Mesothelial cell of epicardium (in vitro differentiated cells): ENCODE results near the gene ARHGEF7. TPM values are rescaled to one million over a fixed set of nuclear protein-coding genes. Genes with fewer than 3 reads are reported as not detected.
A peak's percentile ranks its signal among the peaks of the same experiment; 100 is the strongest.

Experiments used
- DNase-seq, 2 experiments: peaks; one replicate each; pipeline ENCODE4 v3.0.0; 2021; ENCODE audit warnings: low spot score in 2 of 2; ENCODE audit not compliant: unreplicated experiment in 2 of 2
- H3K27ac Mint-ChIP-seq: 2 replicates; pipeline ENCODE4 v1.8.0; 2021; ENCODE audit warnings: mixed read lengths
- H3K27me3 Mint-ChIP-seq: 2 replicates; pipeline ENCODE4 v1.8.0; 2021; ENCODE audit warnings: low read depth, mixed read lengths
- H3K36me3 Mint-ChIP-seq: 2 replicates; pipeline ENCODE4 v1.8.0; 2021; ENCODE audit warnings: mixed read lengths
- H3K4me1 Mint-ChIP-seq: 2 replicates; pipeline ENCODE4 v1.8.0; 2021; ENCODE audit warnings: mixed read lengths
- H3K4me3 Mint-ChIP-seq: 2 replicates; pipeline ENCODE4 v1.8.0; 2021; ENCODE audit warnings: mild to moderate bottlenecking, moderate library complexity, mixed read lengths
- H3K9me3 Mint-ChIP-seq: 2 replicates; pipeline ENCODE4 v1.8.0; 2021; ENCODE audit warnings: mixed read lengths
- total RNA-seq: library from RNA; stranded (reverse); gene quantifications from 3 replicates; pipeline ENCODE4 v1.2.1, GENCODE V29; 2021
- TF ChIP-seq, protein P1 (sequence below): fragments of 200-600 bp; sonication (generic); IDR thresholded peaks from one replicate; pipeline ENCODE4 v1.5.0; 2021; ENCODE audit warnings: antibody characterized with exemption; ENCODE audit not compliant: unreplicated experiment

Gene ARHGEF7
- total RNA-seq, 1 donor from 2014 or later = 95.9 TPM

DNA sequence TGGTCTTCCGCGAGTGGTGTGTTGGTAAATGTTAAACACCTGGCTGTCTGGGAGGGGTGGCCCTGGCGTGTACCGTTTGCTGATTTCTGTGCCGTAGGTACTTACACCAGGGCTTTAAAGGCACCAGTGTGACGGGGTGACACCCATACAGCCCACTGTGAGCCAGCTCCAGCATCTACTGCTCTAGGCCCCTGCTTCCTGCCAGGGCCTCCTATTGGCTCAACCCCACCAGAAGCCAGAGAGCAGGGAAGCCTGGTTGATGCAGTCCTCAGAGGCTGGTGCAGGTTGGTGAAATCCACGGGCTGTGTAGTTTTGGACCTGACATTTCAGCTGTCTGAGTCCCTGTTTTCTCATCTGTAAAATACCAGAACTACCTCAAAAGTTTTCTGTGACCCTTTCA lies 30.4 kb downstream of the ARHGEF7 start:
- DNase-seq = no peak
- H3K27me3 Mint-ChIP-seq = peaks cover 74% of the 10 kb centered on the region
- H3K9me3 Mint-ChIP-seq = no peaks in the 10 kb centered on the region
- no peak overlapping the region for H3K4me3 Mint-ChIP-seq
- H3K4me1 Mint-ChIP-seq = no peaks in the 10 kb centered on the region
- TF ChIP-seq, protein P1, sequence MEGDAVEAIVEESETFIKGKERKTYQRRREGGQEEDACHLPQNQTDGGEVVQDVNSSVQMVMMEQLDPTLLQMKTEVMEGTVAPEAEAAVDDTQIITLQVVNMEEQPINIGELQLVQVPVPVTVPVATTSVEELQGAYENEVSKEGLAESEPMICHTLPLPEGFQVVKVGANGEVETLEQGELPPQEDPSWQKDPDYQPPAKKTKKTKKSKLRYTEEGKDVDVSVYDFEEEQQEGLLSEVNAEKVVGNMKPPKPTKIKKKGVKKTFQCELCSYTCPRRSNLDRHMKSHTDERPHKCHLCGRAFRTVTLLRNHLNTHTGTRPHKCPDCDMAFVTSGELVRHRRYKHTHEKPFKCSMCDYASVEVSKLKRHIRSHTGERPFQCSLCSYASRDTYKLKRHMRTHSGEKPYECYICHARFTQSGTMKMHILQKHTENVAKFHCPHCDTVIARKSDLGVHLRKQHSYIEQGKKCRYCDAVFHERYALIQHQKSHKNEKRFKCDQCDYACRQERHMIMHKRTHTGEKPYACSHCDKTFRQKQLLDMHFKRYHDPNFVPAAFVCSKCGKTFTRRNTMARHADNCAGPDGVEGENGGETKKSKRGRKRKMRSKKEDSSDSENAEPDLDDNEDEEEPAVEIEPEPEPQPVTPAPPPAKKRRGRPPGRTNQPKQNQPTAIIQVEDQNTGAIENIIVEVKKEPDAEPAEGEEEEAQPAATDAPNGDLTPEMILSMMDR = no peak
- H3K27ac Mint-ChIP-seq = no peak overlapping the region
- no peaks in the 10 kb centered on the region for H3K36me3 Mint-ChIP-seq

DNA sequence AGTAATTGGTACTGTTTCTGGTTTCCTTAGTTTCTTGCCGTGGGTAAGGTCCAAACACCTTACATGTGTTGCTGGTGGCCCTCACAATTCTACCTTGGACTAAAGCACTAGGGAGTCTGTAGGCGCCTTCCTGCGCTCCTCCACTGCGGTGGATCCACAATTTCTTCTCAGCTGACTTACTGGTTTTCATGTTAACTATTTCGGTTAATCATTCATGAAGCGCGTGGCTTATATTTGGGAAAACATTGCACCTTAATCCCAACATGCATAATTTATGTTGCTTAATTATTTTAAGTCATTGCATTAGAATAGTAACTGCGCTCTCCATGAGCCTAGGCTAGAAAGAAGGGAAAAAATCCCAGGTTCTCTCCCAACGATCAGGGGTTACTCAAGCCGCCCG lies 37.7 kb downstream of the ARHGEF7 start:
- TF ChIP-seq, protein P1 = no peak
- peak overlapping the region; percentile 85 for H3K4me3 Mint-ChIP-seq
- peak overlapping the region; percentile 93 for H3K27ac Mint-ChIP-seq

DNA sequence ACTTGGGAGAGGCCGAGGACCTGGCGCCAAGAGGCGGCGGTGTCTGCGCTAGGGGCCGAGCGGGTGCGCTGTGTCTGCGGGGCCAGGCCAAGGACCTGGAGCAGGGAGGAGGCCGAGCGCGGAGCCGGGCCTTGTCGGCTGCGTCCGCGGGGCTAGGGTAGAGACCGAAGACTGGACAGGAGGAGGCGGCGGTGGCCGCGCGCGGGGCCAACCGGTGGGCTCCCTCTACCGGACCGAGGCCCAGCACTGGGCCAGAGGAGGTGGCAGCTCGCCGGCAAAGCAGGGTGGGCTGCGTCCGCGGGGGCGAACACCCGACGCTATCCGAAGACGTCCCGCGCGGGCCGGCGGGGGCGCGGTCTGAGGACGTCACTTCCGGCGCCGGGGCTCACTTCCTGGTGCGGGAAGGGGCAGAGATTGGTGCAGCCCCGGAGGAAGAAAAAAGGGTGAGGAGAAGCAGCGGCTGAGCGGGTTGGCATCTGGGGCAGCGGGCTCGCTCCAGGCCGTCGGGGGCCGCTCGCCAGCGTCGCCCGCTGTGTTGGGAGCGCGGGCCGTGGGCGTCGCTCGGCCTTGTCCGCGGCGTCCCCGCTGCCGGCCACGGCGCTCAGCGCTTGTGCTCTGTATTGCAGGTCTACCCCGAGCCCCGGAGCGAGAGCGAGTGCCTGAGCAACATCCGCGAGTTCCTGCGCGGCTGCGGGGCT lies 38.3 kb downstream of the ARHGEF7 start:
- no peaks in the 10 kb centered on the region for H3K9me3 Mint-ChIP-seq
- peak overlapping the region; percentile 93 for H3K27ac Mint-ChIP-seq
- DNase-seq = peak; percentile 89 to 98
- H3K36me3 Mint-ChIP-seq = no peaks in the 10 kb centered on the region
- H3K27me3 Mint-ChIP-seq = peaks cover 17% of the 10 kb centered on the region
- H3K4me1 Mint-ChIP-seq = peaks cover 26% of the 10 kb centered on the region
- TF ChIP-seq, protein P1 = no peak
- peak overlapping the region; percentile 85 for H3K4me3 Mint-ChIP-seq

More for the DNA sequence above, 37.7 kb downstream of the ARHGEF7 start:
- Mint-ChIP-seq H3K27me3 (peaks cover 22% of the 10 kb centered on the region), H3K4me1 (peaks cover 26% of the 10 kb centered on the region), H3K36me3 (no peaks in the 10 kb centered on the region), H3K9me3 (no peaks in the 10 kb centered on the region)
- no peak for DNase-seq

DNA sequence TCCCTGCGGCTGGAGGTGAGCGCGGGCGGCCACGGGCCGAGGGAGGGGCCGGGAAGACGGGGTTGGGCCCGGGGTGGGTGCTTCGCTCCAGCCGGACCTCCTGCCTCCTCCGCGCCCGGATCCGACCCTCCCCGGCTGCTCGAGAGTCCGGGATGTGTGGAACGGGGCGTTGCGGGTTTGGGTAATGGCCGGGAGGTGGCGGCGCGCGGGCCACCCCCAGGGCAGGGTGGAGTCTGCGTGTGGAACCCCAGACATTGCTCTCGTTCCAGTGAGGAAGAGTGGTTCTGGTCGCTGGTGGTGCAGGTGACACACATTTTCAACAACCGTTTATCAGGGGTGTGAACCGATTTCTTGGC lies 38.8 kb downstream of the ARHGEF7 start:
- Mint-ChIP-seq H3K27ac (peak overlapping the region; percentile 96), H3K36me3 (peaks cover 2% of the 10 kb centered on the region), H3K9me3 (no peaks in the 10 kb centered on the region), H3K27me3 (peaks cover 13% of the 10 kb centered on the region), H3K4me3 (peak overlapping the region; percentile 85), H3K4me1 (peaks cover 28% of the 10 kb centered on the region)
- TF ChIP-seq, protein P1 = no peak
- no peak for DNase-seq

DNA sequence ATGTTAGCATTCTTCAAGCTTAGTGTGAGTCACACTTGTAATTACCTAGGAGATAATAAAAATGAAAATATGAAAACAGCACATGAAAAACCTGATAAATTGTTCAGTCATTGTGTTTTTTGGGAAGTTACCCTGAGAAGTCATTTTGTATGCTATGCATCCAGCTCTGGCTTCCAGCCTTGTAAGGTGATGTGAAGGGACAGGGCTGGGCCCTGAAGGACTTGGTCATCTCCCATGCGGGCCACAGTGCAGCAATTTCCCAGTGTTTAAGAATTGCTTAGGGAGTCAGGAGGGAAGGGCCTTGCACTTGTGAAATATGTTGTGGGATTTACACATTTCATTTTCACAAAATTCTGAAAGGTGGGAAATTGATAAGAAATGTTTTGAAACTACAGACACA lies 41.3 kb downstream of the ARHGEF7 start:
- H3K27ac Mint-ChIP-seq = no peak overlapping the region
- H3K4me1 Mint-ChIP-seq = peaks cover 26% of the 10 kb centered on the region
- DNase-seq = no peak
- no peaks in the 10 kb centered on the region for H3K27me3 Mint-ChIP-seq
- no peak overlapping the region for H3K4me3 Mint-ChIP-seq
- peaks cover 3% of the 10 kb centered on the region for H3K9me3 Mint-ChIP-seq
- TF ChIP-seq, protein P1 = no peak
- H3K36me3 Mint-ChIP-seq = peaks cover 11% of the 10 kb centered on the region
